ENCODE measurements around the gene GJD4.
A peak's percentile ranks its signal among the peaks of the same experiment; 100 is the strongest.

Gene GJD4

GRCh38 chr10:35643151-35644049 lies 38.3 kb downstream of the GJD4 start:
- H3K9ac ChIP-seq (ENCODE audit: low read depth in 1 of 2, low read length in 2 of 2) = no peak overlapping the region
- peaks cover 9 to 33% of the 10 kb centered on the region in 2 donors for H3K4me1 ChIP-seq (ENCODE audit: control insufficient read depth in 1 of 2, insufficient read depth in 2 of 2, low read length in 2 of 2)
- H3K4me3 ChIP-seq (ENCODE audit: low read depth in 1 of 2, low read length in 2 of 2) = peak overlapping the region; percentile 70 to 82
- H3K27me3 ChIP-seq (ENCODE audit: control insufficient read depth in 1 of 2, insufficient read depth in 2 of 2, low read length in 2 of 2) = peaks cover 24 to 37% of the 10 kb centered on the region in 2 donors
- no peaks in the 10 kb centered on the region for H3K9me3 ChIP-seq (ENCODE audit: control insufficient read depth in 1 of 2, low read length in 2 of 2)
- no peaks in the 10 kb centered on the region for H3K36me3 ChIP-seq (ENCODE audit: control insufficient read depth in 1 of 2, insufficient read depth in 2 of 2, low read length in 2 of 2)
- H3K27ac ChIP-seq (ENCODE audit: low read depth, low read length) = no peak overlapping the region

- H3K4me1 ChIP-seq (ENCODE audit: control insufficient read depth in 1 of 2, insufficient read depth in 2 of 2, low read length in 2 of 2) = peaks cover 9 to 33% of the 10 kb centered on the region in 2 donors
- no peaks in the 10 kb centered on the region for H3K36me3 ChIP-seq (ENCODE audit: control insufficient read depth in 1 of 2, insufficient read depth in 2 of 2, low read length in 2 of 2)
- H3K27ac ChIP-seq (ENCODE audit: low read depth, low read length) = no peak overlapping the region
- H3K9me3 ChIP-seq (ENCODE audit: control insufficient read depth in 1 of 2, low read length in 2 of 2) = no peaks in the 10 kb centered on the region
- peak overlapping the region; percentile 70 to 82 for H3K4me3 ChIP-seq (ENCODE audit: low read depth in 1 of 2, low read length in 2 of 2)
- no peak overlapping the region for H3K9ac ChIP-seq (ENCODE audit: low read depth in 1 of 2, low read length in 2 of 2)
- H3K27me3 ChIP-seq (ENCODE audit: control insufficient read depth in 1 of 2, insufficient read depth in 2 of 2, low read length in 2 of 2) = peaks cover 24 to 32% of the 10 kb centered on the region in 2 donors
These were observed 39.2 kb downstream of the GJD4 start for GRCh38 chr10:35644050-35644950.

GRCh38 chr10:35650894-35651293 lies 45.8 kb downstream of the GJD4 start:
- no peaks in the 10 kb centered on the region for H3K4me1 ChIP-seq (ENCODE audit: control insufficient read depth in 1 of 2, insufficient read depth in 2 of 2, low read length in 2 of 2)
- no peaks in the 10 kb centered on the region for H3K9me3 ChIP-seq (ENCODE audit: control insufficient read depth in 1 of 2, low read length in 2 of 2)
- H3K4me3 ChIP-seq (ENCODE audit: low read depth in 1 of 2, low read length in 2 of 2) = no peak overlapping the region
- no peak overlapping the region for H3K9ac ChIP-seq (ENCODE audit: low read depth in 1 of 2, low read length in 2 of 2)
- no peaks in the 10 kb centered on the region for H3K27me3 ChIP-seq (ENCODE audit: control insufficient read depth in 1 of 2, insufficient read depth in 2 of 2, low read length in 2 of 2)
- no peaks in the 10 kb centered on the region for H3K36me3 ChIP-seq (ENCODE audit: control insufficient read depth in 1 of 2, insufficient read depth in 2 of 2, low read length in 2 of 2)
- H3K27ac ChIP-seq (ENCODE audit: low read depth, low read length) = no peak overlapping the region

GRCh38 chr10:35652824-35653223 lies 47.7 kb downstream of the GJD4 start:
- H3K9ac ChIP-seq (ENCODE audit: low read depth in 1 of 2, low read length in 2 of 2) = no peak overlapping the region
- H3K36me3 ChIP-seq (ENCODE audit: control insufficient read depth in 1 of 2, insufficient read depth in 2 of 2, low read length in 2 of 2) = no peaks in the 10 kb centered on the region
- H3K27ac ChIP-seq (ENCODE audit: low read depth, low read length) = no peak overlapping the region
- no peak overlapping the region for H3K4me3 ChIP-seq (ENCODE audit: low read depth in 1 of 2, low read length in 2 of 2)
- H3K4me1 ChIP-seq (ENCODE audit: control insufficient read depth in 1 of 2, insufficient read depth in 2 of 2, low read length in 2 of 2) = no peaks in the 10 kb centered on the region
- H3K9me3 ChIP-seq (ENCODE audit: control insufficient read depth in 1 of 2, low read length in 2 of 2) = no peaks in the 10 kb centered on the region
- H3K27me3 ChIP-seq (ENCODE audit: control insufficient read depth in 1 of 2, insufficient read depth in 2 of 2, low read length in 2 of 2) = no peaks in the 10 kb centered on the region

GRCh38 chr10:35657621-35658020 lies 52.5 kb downstream of the GJD4 start:
- H3K4me3 ChIP-seq (ENCODE audit: low read depth in 1 of 2, low read length in 2 of 2) = no peak overlapping the region
- H3K9ac ChIP-seq (ENCODE audit: low read depth in 1 of 2, low read length in 2 of 2) = no peak overlapping the region
- H3K27me3 ChIP-seq (ENCODE audit: control insufficient read depth in 1 of 2, insufficient read depth in 2 of 2, low read length in 2 of 2) = no peaks in the 10 kb centered on the region
- H3K4me1 ChIP-seq (ENCODE audit: control insufficient read depth in 1 of 2, insufficient read depth in 2 of 2, low read length in 2 of 2) = no peaks in the 10 kb centered on the region
- H3K27ac ChIP-seq (ENCODE audit: low read depth, low read length) = no peak overlapping the region
- no peaks in the 10 kb centered on the region for H3K9me3 ChIP-seq (ENCODE audit: control insufficient read depth in 1 of 2, low read length in 2 of 2)
- no peaks in the 10 kb centered on the region for H3K36me3 ChIP-seq (ENCODE audit: control insufficient read depth in 1 of 2, insufficient read depth in 2 of 2, low read length in 2 of 2)
